KMS-11 (cell line): ENCODE results near the gene HERC5.
A peak's percentile ranks its signal among the peaks of the same experiment; 100 is the strongest.

ENCODE experiments used
- H2AFZ ChIP-seq: fragments of 200-600 bp; sonication (generic); 2 replicates; pipeline ENCODE4 v1.6.1; 2016; ENCODE audit warnings: antibody characterized with exemption, mixed run types, low read depth
- H3K27ac ChIP-seq: fragments of 200-600 bp; sonication (generic); 2 replicates; pipeline ENCODE4 v1.6.1; 2016; ENCODE audit warnings: mild to moderate bottlenecking, mixed run types
- H3K27me3 ChIP-seq: fragments of 200-600 bp; sonication (generic); 2 replicates; pipeline ENCODE4 v1.6.1; 2017; ENCODE audit warnings: mild to moderate bottlenecking, low read depth, mixed run types, moderate library complexity; ENCODE audit not compliant: insufficient read depth
- H3K36me3 ChIP-seq: fragments of 200-600 bp; sonication (generic); 2 replicates; pipeline ENCODE4 v1.6.1; 2017; ENCODE audit warnings: mild to moderate bottlenecking, mixed run types; ENCODE audit not compliant: insufficient read depth
- H3K4me1 ChIP-seq: fragments of 200-600 bp; sonication (generic); 2 replicates; pipeline ENCODE4 v1.6.1; 2016; ENCODE audit warnings: mild to moderate bottlenecking, low read depth, mixed run types; ENCODE audit not compliant: poor library complexity, severe bottlenecking
- H3K4me2 ChIP-seq: fragments of 200-600 bp; sonication (generic); 2 replicates; pipeline ENCODE4 v1.7.0; 2016; ENCODE audit warnings: mild to moderate bottlenecking, mixed run types
- H3K4me3 ChIP-seq: fragments of 200-600 bp; sonication (generic); IDR thresholded peaks from 2 replicates; pipeline ENCODE4 v1.6.1; 2017; ENCODE audit warnings: low read depth, low read length, mixed read lengths; ENCODE audit not compliant: insufficient read depth
- H3K79me2 ChIP-seq: fragments of 200-600 bp; sonication (generic); 2 replicates; pipeline ENCODE4 v1.6.1; 2016; ENCODE audit warnings: low read depth, mixed run types; ENCODE audit not compliant: insufficient read depth
- H3K9ac ChIP-seq: fragments of 200-600 bp; sonication (generic); 2 replicates; pipeline ENCODE4 v1.6.1; 2016; ENCODE audit warnings: mild to moderate bottlenecking, mixed run types
- H4K20me1 ChIP-seq: fragments of 200-600 bp; sonication (generic); 2 replicates; pipeline ENCODE4 v1.6.1; 2016; ENCODE audit warnings: mild to moderate bottlenecking, mixed run types; ENCODE audit not compliant: insufficient read depth
- CTCF ChIP-seq: fragments of 200-600 bp; sonication (generic); conservative IDR thresholded peaks from 2 replicates; pipeline ENCODE4 v1.6.1; 2017; ENCODE audit warnings: low read depth, mild to moderate bottlenecking, antibody characterized with exemption, low read length, moderate library complexity, mixed read lengths

HERC5 gene

GRCh38 chr4:88413801-88414200 is 43.1 kb upstream of the HERC5 start:
- H3K27ac ChIP-seq = no peak overlapping the region
- H4K20me1 ChIP-seq = no peaks in the 10 kb centered on the region
- H3K9ac ChIP-seq = no peak overlapping the region
- no peaks in the 10 kb centered on the region for H3K79me2 ChIP-seq
- no peak overlapping the region for H3K4me2 ChIP-seq
- H3K4me1 ChIP-seq = peaks cover 7% of the 10 kb centered on the region
- TF ChIP-seq CTCF = no peak
- H3K4me3 ChIP-seq = no peak overlapping the region
- no peak overlapping the region for H2AFZ ChIP-seq
- H3K27me3 ChIP-seq = no peaks in the 10 kb centered on the region
- H3K36me3 ChIP-seq = no peaks in the 10 kb centered on the region

GRCh38 chr4:88414755-88415154 is 42.2 kb upstream of the HERC5 start:
- Histone ChIP-seq H3K4me2 (no peak overlapping the region), H3K27me3 (no peaks in the 10 kb centered on the region), H3K4me1 (peaks cover 17% of the 10 kb centered on the region), H3K36me3 (no peaks in the 10 kb centered on the region), H3K79me2 (no peaks in the 10 kb centered on the region), H3K4me3 (no peak overlapping the region), H4K20me1 (no peaks in the 10 kb centered on the region), H3K27ac (no peak overlapping the region), H2AFZ (no peak overlapping the region), H3K9ac (no peak overlapping the region)
- TF ChIP-seq CTCF = no peak

- Histone ChIP-seq H3K27me3 (no peaks in the 10 kb centered on the region), H3K4me3 (no peak overlapping the region), H3K9ac (no peak overlapping the region), H3K27ac (no peak overlapping the region), H3K4me2 (no peak overlapping the region), H3K36me3 (no peaks in the 10 kb centered on the region), H4K20me1 (no peaks in the 10 kb centered on the region), H3K4me1 (peaks cover 29% of the 10 kb centered on the region), H3K79me2 (no peaks in the 10 kb centered on the region), H2AFZ (no peak overlapping the region)
- no peak for TF ChIP-seq CTCF
Observed at GRCh38 chr4:88415982-88416381, 40.9 kb upstream of the HERC5 start.

- no peaks in the 10 kb centered on the region for H3K36me3 ChIP-seq
- no peak for TF ChIP-seq CTCF
- H3K4me2 ChIP-seq = no peak overlapping the region
- H3K27me3 ChIP-seq = no peaks in the 10 kb centered on the region
- H3K27ac ChIP-seq = no peak overlapping the region
- no peaks in the 10 kb centered on the region for H4K20me1 ChIP-seq
- no peak overlapping the region for H3K9ac ChIP-seq
- H2AFZ ChIP-seq = no peak overlapping the region
- no peak overlapping the region for H3K4me3 ChIP-seq
- H3K4me1 ChIP-seq = peaks cover 30% of the 10 kb centered on the region
- no peaks in the 10 kb centered on the region for H3K79me2 ChIP-seq
Observed at GRCh38 chr4:88418411-88418810, 38.5 kb upstream of the HERC5 start.

DNA sequence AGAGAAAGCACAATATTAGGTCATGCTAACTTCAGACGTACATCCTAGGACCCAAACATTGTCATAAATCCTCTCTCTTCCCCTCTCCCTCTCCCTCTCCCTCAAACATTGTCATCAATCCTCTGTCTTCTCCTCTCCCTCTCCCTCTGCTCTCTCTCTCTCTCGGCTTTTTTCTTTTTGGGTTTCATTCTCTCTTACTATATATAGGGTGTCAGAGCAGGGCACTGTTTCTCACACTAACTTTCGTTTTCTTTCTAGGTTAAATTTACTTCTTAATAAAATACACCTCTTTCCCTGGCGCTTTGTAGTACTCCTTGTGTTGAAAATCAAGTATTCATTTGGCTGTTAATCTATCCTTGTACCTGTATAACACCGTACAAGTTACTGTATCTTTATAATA is 37.0 kb upstream of the HERC5 start:
- peaks cover 30% of the 10 kb centered on the region for H3K4me1 ChIP-seq
- H3K36me3 ChIP-seq = no peaks in the 10 kb centered on the region
- no peaks in the 10 kb centered on the region for H3K27me3 ChIP-seq
- no peaks in the 10 kb centered on the region for H3K79me2 ChIP-seq
- peak overlapping the region; percentile 33 for H3K9ac ChIP-seq
- H2AFZ ChIP-seq = peak overlapping the region; percentile 22
- H3K4me2 ChIP-seq = peak overlapping the region; percentile 59
- TF ChIP-seq CTCF = no peak
- peak overlapping the region; percentile 8; the same call in 1 of the 2 replicates for H3K27ac ChIP-seq
- H3K4me3 ChIP-seq = peak overlapping the region; percentile 48
- no peaks in the 10 kb centered on the region for H4K20me1 ChIP-seq
